ENCODE data around the gene ADGRL1. TPM values are rescaled to one million over a fixed set of nuclear protein-coding genes. Genes with fewer than 3 reads are reported as not detected.
"Not testable (repeated sequence)": the region's sequence is repeated elsewhere in the genome, so short reads cannot be mapped to it uniquely, and the experiment has no call there.

The ADGRL1 gene
- total and polyA plus RNA-seq, 2 donors (not counting 1 experiment from before 2014, with no cell fraction given) = 0.64 to 1.8 TPM

DNA sequence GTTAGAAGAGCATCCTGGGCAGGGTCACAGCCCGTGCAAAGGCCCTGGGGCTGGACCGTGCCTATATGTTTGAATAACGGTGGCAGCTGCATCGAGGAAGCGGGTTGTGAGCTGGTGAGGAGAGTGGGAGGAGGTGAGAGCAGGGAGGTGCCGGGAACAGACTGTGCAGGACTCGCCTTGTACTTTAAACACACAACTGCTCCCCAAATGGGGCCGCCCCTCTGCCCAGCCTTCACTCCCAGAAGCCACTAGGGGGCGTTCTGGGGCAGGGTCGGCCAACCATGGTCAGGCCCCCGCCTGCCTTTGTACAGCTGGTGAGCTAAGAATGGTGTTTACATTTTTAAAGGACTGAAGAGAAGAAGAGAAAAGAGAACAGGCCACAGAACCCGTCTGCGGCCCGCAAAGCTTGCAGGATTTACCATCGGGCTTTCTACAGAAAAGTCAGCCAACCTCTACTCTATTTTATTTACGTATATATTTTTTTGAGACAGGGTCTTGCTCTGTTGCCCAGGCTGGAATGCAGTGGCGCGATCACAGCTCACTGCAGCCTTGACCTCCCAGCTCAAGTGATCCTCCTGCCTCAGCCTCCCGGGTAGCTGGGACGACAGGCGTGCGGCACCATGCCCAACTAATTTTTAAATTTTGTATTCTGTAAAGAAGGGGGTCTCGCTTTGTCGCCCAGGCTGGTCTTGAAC, 5.7 kb downstream of the ADGRL1 start:
- POLR2A ChIA-PET; H3K27ac Mint-ChIP-seq; H4K20me1 ChIP-seq (ENCODE audit: control insufficient read depth, insufficient read depth, low read length, poor library complexity, severe bottlenecking); H3K4me2 ChIP-seq (replicated peaks; ENCODE audit: low read depth, low read length, poor library complexity, severe bottlenecking); H3K4me3 Mint-ChIP-seq; H3K4me1 ChIP-seq (ENCODE audit: control insufficient read depth in 2 of 2, insufficient read depth in 2 of 2, low read length in 2 of 2); H3K4me3 ChIP-seq (ENCODE audit: control extremely low read depth in 1 of 5, extremely low read depth in 1 of 5, insufficient read depth in 1 of 5, low read depth in 2 of 5, low read length in 4 of 5); H3K27ac ChIP-seq (ENCODE audit: low read length in 2 of 2); H3K9ac ChIP-seq (ENCODE audit: low read length); H3K9me3 Mint-ChIP-seq (ENCODE audit: insufficient read depth); H3K36me3 ChIP-seq (replicated peaks in 1 of 2; ENCODE audit: control extremely low read depth in 1 of 2, control insufficient read depth in 1 of 2, extremely low read depth in 1 of 2, insufficient read depth in 2 of 2, low read length in 1 of 2); H2AFZ ChIP-seq (ENCODE audit: insufficient read depth, low read depth, low read length, poor library complexity, severe bottlenecking); H3K79me2 ChIP-seq (ENCODE audit: control insufficient read depth, insufficient read depth, low read length): not testable (repeated sequence)
- Histone ChIP-seq H3K9me3 (ENCODE audit: control extremely low read depth in 1 of 3, control insufficient read depth in 2 of 3, insufficient read depth in 1 of 3, low read length in 2 of 3) (peaks cover 0 to 13% (median 0%) of the 10 kb centered on the region in 3 donors), H3K27me3 (replicated peaks in 1 of 4; ENCODE audit: control extremely low read depth in 1 of 4, control insufficient read depth in 3 of 4, insufficient read depth in 4 of 4, low read length in 3 of 4) (peaks cover 0 to 21% (median 6%) of the 10 kb centered on the region in 4 experiments)
- H3K27me3 Mint-ChIP-seq = peaks cover 31% of the 10 kb centered on the region
- peak; percentile 73 for ATAC-seq (ENCODE audit: low read depth)
- TF ChIP-seq, protein P1, sequence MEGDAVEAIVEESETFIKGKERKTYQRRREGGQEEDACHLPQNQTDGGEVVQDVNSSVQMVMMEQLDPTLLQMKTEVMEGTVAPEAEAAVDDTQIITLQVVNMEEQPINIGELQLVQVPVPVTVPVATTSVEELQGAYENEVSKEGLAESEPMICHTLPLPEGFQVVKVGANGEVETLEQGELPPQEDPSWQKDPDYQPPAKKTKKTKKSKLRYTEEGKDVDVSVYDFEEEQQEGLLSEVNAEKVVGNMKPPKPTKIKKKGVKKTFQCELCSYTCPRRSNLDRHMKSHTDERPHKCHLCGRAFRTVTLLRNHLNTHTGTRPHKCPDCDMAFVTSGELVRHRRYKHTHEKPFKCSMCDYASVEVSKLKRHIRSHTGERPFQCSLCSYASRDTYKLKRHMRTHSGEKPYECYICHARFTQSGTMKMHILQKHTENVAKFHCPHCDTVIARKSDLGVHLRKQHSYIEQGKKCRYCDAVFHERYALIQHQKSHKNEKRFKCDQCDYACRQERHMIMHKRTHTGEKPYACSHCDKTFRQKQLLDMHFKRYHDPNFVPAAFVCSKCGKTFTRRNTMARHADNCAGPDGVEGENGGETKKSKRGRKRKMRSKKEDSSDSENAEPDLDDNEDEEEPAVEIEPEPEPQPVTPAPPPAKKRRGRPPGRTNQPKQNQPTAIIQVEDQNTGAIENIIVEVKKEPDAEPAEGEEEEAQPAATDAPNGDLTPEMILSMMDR (IDR thresholded peaks at IDR 0.05) = peak; percentile 66
- H3K4me1 Mint-ChIP-seq = peaks cover 13% of the 10 kb centered on the region
- WGBS (ENCODE audit: insufficient coverage) = 100% methylated on average over 2 of the region's 24 CpGs
- DNase-seq = peak; percentile 49
- CTCF ChIA-PET = interaction anchor here (0.6 to 5.8 kb wide), 6 partner anchors 64 to 279 kb away, joined by 3 to 63 read pairs (median 8); partner anchors contain the start of gene ASF1B
- intact Hi-C loops (cut with micrococcal nuclease) = loop anchor here (1.0 kb wide), 1 partner anchor 148 kb away; no protein-coding TSS in a partner anchor

Measured in B cell (primary cell).